ENCODE results near the gene RAB24. TPM values are rescaled to one million over a fixed set of nuclear protein-coding genes. Genes with fewer than 3 reads are reported as not detected.

RAB24 gene
- 12.0 TPM for total RNA-seq

- H3K9ac ChIP-seq (ENCODE audit: low read depth in 1 of 3, low read length in 3 of 3): peak within 1 kb of the TSS; percentile 90 to 96 (median 94)
- peak within 1 kb of the TSS; percentile 90 to 99 (median 95) for H3K4me3 ChIP-seq (ENCODE audit: low read length in 3 of 3)
- no peaks in the 10 kb centered on the region for H3K9me3 ChIP-seq (ENCODE audit: control insufficient read depth in 3 of 3, low read length in 3 of 3)
- peak within 1 kb of the TSS; percentile 82 for H3K27ac ChIP-seq (ENCODE audit: low read depth, low read length)
- H3K27me3 ChIP-seq (ENCODE audit: control insufficient read depth in 3 of 3, insufficient read depth in 3 of 3, low read length in 3 of 3): no peaks in the 10 kb centered on the region
- H3K36me3 ChIP-seq (ENCODE audit: control insufficient read depth in 3 of 3, insufficient read depth in 3 of 3, low read length in 3 of 3): peaks cover 26 to 33% (median 31%) of the 10 kb centered on the region in 3 donors
- peaks cover 37 to 64% (median 38%) of the 10 kb centered on the region in 3 donors for H3K4me1 ChIP-seq (ENCODE audit: control insufficient read depth in 3 of 3, insufficient read depth in 3 of 3, low read length in 3 of 3)
Measured at GRCh38 chr5:177303121-177303924, at the start of gene RAB24, which contains the start of gene PRELID1. TSS of gene RAB24 (minus strand) at chr5:177303719. CDS start at chr5:177303288, 431 bp downstream. TSS of gene PRELID1 (plus strand) at chr5:177303799. CDS start at chr5:177303986, 187 bp downstream.

GRCh38 chr5:177353093-177353492, 49.6 kb upstream of the RAB24 start:
- Histone ChIP-seq H3K9me3 (ENCODE audit: control insufficient read depth in 3 of 3, low read length in 3 of 3) (no peaks in the 10 kb centered on the region), H3K27me3 (ENCODE audit: control insufficient read depth in 3 of 3, insufficient read depth in 3 of 3, low read length in 3 of 3) (no peaks in the 10 kb centered on the region), H3K27ac (ENCODE audit: low read depth, low read length) (no peak overlapping the region), H3K9ac (ENCODE audit: low read depth in 1 of 3, low read length in 3 of 3) (no peak overlapping the region), H3K4me1 (ENCODE audit: control insufficient read depth in 3 of 3, insufficient read depth in 3 of 3, low read length in 3 of 3) (peaks cover 27 to 41% (median 35%) of the 10 kb centered on the region in 3 donors), H3K4me3 (ENCODE audit: low read length in 3 of 3) (no peak overlapping the region), H3K36me3 (ENCODE audit: control insufficient read depth in 3 of 3, insufficient read depth in 3 of 3, low read length in 3 of 3) (peaks cover 8 to 13% (median 10%) of the 10 kb centered on the region in 3 donors)

GRCh38 chr5:177351392-177352329, 48.1 kb upstream of the RAB24 start, which contains the start of gene LMAN2:
TSS of gene LMAN2 (minus strand) at chr5:177351668. CDS start at chr5:177351647, 21 bp downstream.
- H3K9me3 ChIP-seq (ENCODE audit: control insufficient read depth in 3 of 3, low read length in 3 of 3): no peaks in the 10 kb centered on the region
- peaks cover 21 to 34% (median 24%) of the 10 kb centered on the region in 3 donors for H3K4me1 ChIP-seq (ENCODE audit: control insufficient read depth in 3 of 3, insufficient read depth in 3 of 3, low read length in 3 of 3)
- H3K4me3 ChIP-seq (ENCODE audit: low read length in 3 of 3): peak within 1 kb of the TSS; percentile 82 to 100 (median 100)
- no peaks in the 10 kb centered on the region for H3K27me3 ChIP-seq (ENCODE audit: control insufficient read depth in 3 of 3, insufficient read depth in 3 of 3, low read length in 3 of 3)
- peaks cover 10 to 21% (median 16%) of the 10 kb centered on the region in 3 donors for H3K36me3 ChIP-seq (ENCODE audit: control insufficient read depth in 3 of 3, insufficient read depth in 3 of 3, low read length in 3 of 3)
- H3K27ac ChIP-seq (ENCODE audit: low read depth, low read length): peak within 1 kb of the TSS; percentile 83
- H3K9ac ChIP-seq (ENCODE audit: low read depth in 1 of 3, low read length in 3 of 3): peak within 1 kb of the TSS; percentile 88 to 100 (median 99)

GRCh38 chr5:177350776-177351391, 47.4 kb upstream of the RAB24 start:
- peak overlapping the region; percentile 88 to 100 (median 99) for H3K9ac ChIP-seq (ENCODE audit: low read depth in 1 of 3, low read length in 3 of 3)
- H3K9me3 ChIP-seq (ENCODE audit: control insufficient read depth in 3 of 3, low read length in 3 of 3): no peaks in the 10 kb centered on the region
- peaks cover 10 to 21% (median 16%) of the 10 kb centered on the region in 3 donors for H3K36me3 ChIP-seq (ENCODE audit: control insufficient read depth in 3 of 3, insufficient read depth in 3 of 3, low read length in 3 of 3)
- H3K27ac ChIP-seq (ENCODE audit: low read depth, low read length): peak overlapping the region; percentile 83
- H3K4me3 ChIP-seq (ENCODE audit: low read length in 3 of 3): peak overlapping the region; percentile 82 to 100 (median 100)
- H3K4me1 ChIP-seq (ENCODE audit: control insufficient read depth in 3 of 3, insufficient read depth in 3 of 3, low read length in 3 of 3): peaks cover 21 to 34% (median 24%) of the 10 kb centered on the region in 3 donors
- H3K27me3 ChIP-seq (ENCODE audit: control insufficient read depth in 3 of 3, insufficient read depth in 3 of 3, low read length in 3 of 3): no peaks in the 10 kb centered on the region

GRCh38 chr5:177349762-177350161, 46.2 kb upstream of the RAB24 start:
- peak overlapping the region in 1 of 3 donors; percentile 100 for H3K9ac ChIP-seq (ENCODE audit: low read depth in 1 of 3, low read length in 3 of 3)
- peak overlapping the region; percentile 41 to 100 (median 82) for H3K4me3 ChIP-seq (ENCODE audit: low read length in 3 of 3)
- H3K4me1 ChIP-seq (ENCODE audit: control insufficient read depth in 3 of 3, insufficient read depth in 3 of 3, low read length in 3 of 3): peaks cover 21 to 34% (median 24%) of the 10 kb centered on the region in 3 donors
- H3K27me3 ChIP-seq (ENCODE audit: control insufficient read depth in 3 of 3, insufficient read depth in 3 of 3, low read length in 3 of 3): no peaks in the 10 kb centered on the region
- peaks cover 10 to 21% (median 16%) of the 10 kb centered on the region in 3 donors for H3K36me3 ChIP-seq (ENCODE audit: control insufficient read depth in 3 of 3, insufficient read depth in 3 of 3, low read length in 3 of 3)
- H3K27ac ChIP-seq (ENCODE audit: low read depth, low read length): no peak overlapping the region
- no peaks in the 10 kb centered on the region for H3K9me3 ChIP-seq (ENCODE audit: control insufficient read depth in 3 of 3, low read length in 3 of 3)

- Histone ChIP-seq H3K9me3 (ENCODE audit: control insufficient read depth in 3 of 3, low read length in 3 of 3) (no peaks in the 10 kb centered on the region), H3K27me3 (ENCODE audit: control insufficient read depth in 3 of 3, insufficient read depth in 3 of 3, low read length in 3 of 3) (no peaks in the 10 kb centered on the region), H3K4me3 (ENCODE audit: low read length in 3 of 3) (no peak overlapping the region), H3K27ac (ENCODE audit: low read depth, low read length) (no peak overlapping the region), H3K4me1 (ENCODE audit: control insufficient read depth in 3 of 3, insufficient read depth in 3 of 3, low read length in 3 of 3) (peaks cover 21 to 34% (median 24%) of the 10 kb centered on the region in 3 donors), H3K9ac (ENCODE audit: low read depth in 1 of 3, low read length in 3 of 3) (no peak overlapping the region), H3K36me3 (ENCODE audit: control insufficient read depth in 3 of 3, insufficient read depth in 3 of 3, low read length in 3 of 3) (peaks cover 10 to 21% (median 16%) of the 10 kb centered on the region in 3 donors)
Measured at GRCh38 chr5:177349362-177349647, 45.8 kb upstream of the RAB24 start.

- Histone ChIP-seq H3K27ac (ENCODE audit: low read depth, low read length) (no peak overlapping the region), H3K36me3 (ENCODE audit: control insufficient read depth in 3 of 3, insufficient read depth in 3 of 3, low read length in 3 of 3) (peaks cover 10 to 29% (median 21%) of the 10 kb centered on the region in 3 donors), H3K27me3 (ENCODE audit: control insufficient read depth in 3 of 3, insufficient read depth in 3 of 3, low read length in 3 of 3) (no peaks in the 10 kb centered on the region), H3K9ac (ENCODE audit: low read depth in 1 of 3, low read length in 3 of 3) (no peak overlapping the region), H3K4me3 (ENCODE audit: low read length in 3 of 3) (no peak overlapping the region), H3K9me3 (ENCODE audit: control insufficient read depth in 3 of 3, low read length in 3 of 3) (no peaks in the 10 kb centered on the region), H3K4me1 (ENCODE audit: control insufficient read depth in 3 of 3, insufficient read depth in 3 of 3, low read length in 3 of 3) (peaks cover 21 to 34% (median 24%) of the 10 kb centered on the region in 3 donors)
Measured at GRCh38 chr5:177347699-177348098, 44.2 kb upstream of the RAB24 start.

GRCh38 chr5:177346820-177347219, 43.3 kb upstream of the RAB24 start:
- Histone ChIP-seq H3K27me3 (ENCODE audit: control insufficient read depth in 3 of 3, insufficient read depth in 3 of 3, low read length in 3 of 3) (no peaks in the 10 kb centered on the region), H3K9ac (ENCODE audit: low read depth in 1 of 3, low read length in 3 of 3) (no peak overlapping the region)

GRCh38 chr5:177344891-177345290, 41.4 kb upstream of the RAB24 start:
- Histone ChIP-seq H3K9ac (ENCODE audit: low read depth in 1 of 3, low read length in 3 of 3) (no peak overlapping the region), H3K4me1 (ENCODE audit: control insufficient read depth in 3 of 3, insufficient read depth in 3 of 3, low read length in 3 of 3) (peaks cover 6 to 17% (median 6%) of the 10 kb centered on the region in 3 donors), H3K27ac (ENCODE audit: low read depth, low read length) (no peak overlapping the region), H3K4me3 (ENCODE audit: low read length in 3 of 3) (no peak overlapping the region), H3K9me3 (ENCODE audit: control insufficient read depth in 3 of 3, low read length in 3 of 3) (no peaks in the 10 kb centered on the region), H3K36me3 (ENCODE audit: control insufficient read depth in 3 of 3, insufficient read depth in 3 of 3, low read length in 3 of 3) (peaks cover 5 to 29% (median 25%) of the 10 kb centered on the region in 3 donors), H3K27me3 (ENCODE audit: control insufficient read depth in 3 of 3, insufficient read depth in 3 of 3, low read length in 3 of 3) (no peaks in the 10 kb centered on the region)

More at GRCh38 chr5:177346820-177347219, 43.3 kb upstream of the RAB24 start:
- Histone ChIP-seq H3K4me1 (ENCODE audit: control insufficient read depth in 3 of 3, insufficient read depth in 3 of 3, low read length in 3 of 3) (peaks cover 20 to 30% (median 21%) of the 10 kb centered on the region in 3 donors), H3K4me3 (ENCODE audit: low read length in 3 of 3) (no peak overlapping the region), H3K27ac (ENCODE audit: low read depth, low read length) (no peak overlapping the region), H3K36me3 (ENCODE audit: control insufficient read depth in 3 of 3, insufficient read depth in 3 of 3, low read length in 3 of 3) (peaks cover 10 to 29% (median 21%) of the 10 kb centered on the region in 3 donors), H3K9me3 (ENCODE audit: control insufficient read depth in 3 of 3, low read length in 3 of 3) (no peaks in the 10 kb centered on the region)
